CD14-positive monocyte (primary cell): Measurements from ENCODE around the gene SMG1. TPM values are rescaled to one million over a fixed set of nuclear protein-coding genes. Genes with fewer than 3 reads are reported as not detected.
A peak's percentile ranks its signal among the peaks of the same experiment; 100 is the strongest.

Experiments
- DNase-seq, 3 donors: peaks; one replicate each; pipeline ENCODE4 v3.0.0-alpha.2; 2011 to 2022
- H2AFZ ChIP-seq: 2 replicates; pipeline ENCODE4 v1.6.0; 2012; ENCODE audit warnings: mild to moderate bottlenecking, low read depth, low read length, inconsistent platforms; ENCODE audit not compliant: insufficient read depth, poor library complexity, severe bottlenecking
- H3K27ac ChIP-seq, 2 donors: 1 replicate in 1 of 2; 2 replicates in 1 of 2; pipeline ENCODE4 v1.5.1; 2012 to 2013; ENCODE audit warnings: low read length in 2 of 2, control low read depth in 1 of 2, inconsistent platforms in 1 of 2, low read depth in 1 of 2, mild to moderate bottlenecking in 1 of 2
- H3K27me3 ChIP-seq, 2 donors: one replicate each; pipeline versions ENCODE4 v1.6.0 to v1.6.1; 2011 to 2013; ENCODE audit warnings: low read length in 2 of 2; ENCODE audit not compliant: control insufficient read depth in 2 of 2, insufficient read depth in 2 of 2
- H3K36me3 ChIP-seq, 2 donors: replicated peaks in 1 of 2; 1 replicate in 1 of 2; 2 replicates in 1 of 2; pipeline versions ENCODE4 v1.5.1 to v1.6.1; 2012 to 2013; ENCODE audit warnings: low read length in 2 of 2, control low read depth in 1 of 2, inconsistent platforms in 1 of 2, mild to moderate bottlenecking in 1 of 2; ENCODE audit not compliant: insufficient read depth in 2 of 2, control insufficient read depth in 1 of 2
- H3K4me1 ChIP-seq, 2 donors: 1 replicate in 1 of 2; 2 replicates in 1 of 2; pipeline versions ENCODE4 v1.5.1 to v1.6.1; 2012 to 2013; ENCODE audit warnings: low read length in 2 of 2, control low read depth in 1 of 2, inconsistent platforms in 1 of 2, mild to moderate bottlenecking in 1 of 2, moderate library complexity in 1 of 2; ENCODE audit not compliant: insufficient read depth in 2 of 2, control insufficient read depth in 1 of 2
- H3K4me2 ChIP-seq: replicated peaks from 2 replicates; pipeline ENCODE3; 2012; ENCODE audit warnings: low read length, moderate library complexity, mild to moderate bottlenecking; ENCODE audit not compliant: poor library complexity, severe bottlenecking; ENCODE audit errors: extremely low read depth
- H3K4me3 ChIP-seq, 3 experiments: fragments of 200-600 bp in 1 of 3; sonication (generic) in 1 of 3; replicated peaks in 1 of 3; 1 replicate in 2 of 3; 2 replicates in 1 of 3; pipeline ENCODE4 v1.5.1; 2011 to 2013; ENCODE audit warnings: low read length in 3 of 3, mild to moderate bottlenecking in 3 of 3, control low read depth in 2 of 3, low read depth in 2 of 3, inconsistent platforms in 1 of 3, moderate library complexity in 1 of 3
- H3K79me2 ChIP-seq: 2 replicates; pipeline ENCODE4 v1.6.0; 2012; ENCODE audit warnings: mild to moderate bottlenecking, control low read depth, inconsistent platforms, low read length, moderate library complexity; ENCODE audit not compliant: insufficient read depth
- H3K9ac ChIP-seq: 2 replicates; pipeline ENCODE4 v1.6.0; 2017; ENCODE audit warnings: low read length, mild to moderate bottlenecking; ENCODE audit not compliant: insufficient read depth, poor library complexity, severe bottlenecking
- H3K9me3 ChIP-seq, 2 donors: replicated peaks in 1 of 2; 1 replicate in 1 of 2; 2 replicates in 1 of 2; pipeline versions ENCODE4 v1.5.1 to v1.6.1; 2012 to 2013; ENCODE audit warnings: low read length in 2 of 2, control low read depth in 1 of 2; ENCODE audit not compliant: control insufficient read depth in 1 of 2, insufficient read depth in 1 of 2
- H4K20me1 ChIP-seq: 2 replicates; pipeline ENCODE4 v1.6.0; 2012; ENCODE audit warnings: mild to moderate bottlenecking, low read length, control low read depth, moderate library complexity; ENCODE audit not compliant: insufficient read depth
- H3K27ac Mint-ChIP-seq, 7 donors: one replicate each; pipeline ENCODE4 v1.8.0; 2020; ENCODE audit warnings: mild to moderate bottlenecking in 7 of 7, mixed read lengths in 7 of 7, moderate library complexity in 6 of 7, inconsistent platforms in 2 of 7
- H3K27me3 Mint-ChIP-seq, 3 donors: one replicate each; pipeline ENCODE4 v1.8.0; 2021 to 2022; ENCODE audit warnings: low read depth in 3 of 3, mild to moderate bottlenecking in 3 of 3, mixed read lengths in 3 of 3, moderate library complexity in 3 of 3, inconsistent platforms in 1 of 3
- H3K36me3 Mint-ChIP-seq, 2 donors: one replicate each; pipeline ENCODE4 v1.8.0; 2020; ENCODE audit warnings: mixed read lengths in 2 of 2, inconsistent platforms in 1 of 2, mild to moderate bottlenecking in 1 of 2
- H3K4me1 Mint-ChIP-seq: one replicate; pipeline ENCODE4 v1.8.0; 2020; ENCODE audit warnings: mild to moderate bottlenecking, mixed read lengths
- H3K4me3 Mint-ChIP-seq, 2 donors: one replicate each; pipeline ENCODE4 v1.8.0; 2020; ENCODE audit warnings: mild to moderate bottlenecking in 2 of 2, mixed read lengths in 2 of 2, moderate library complexity in 1 of 2
- H3K9me3 Mint-ChIP-seq, 7 donors: one replicate each; pipeline ENCODE4 v1.8.0; 2020 to 2022; ENCODE audit warnings: mixed read lengths in 7 of 7, mild to moderate bottlenecking in 6 of 7, moderate library complexity in 6 of 7, inconsistent platforms in 2 of 7
- CTCF ChIP-seq: fragments of 200-600 bp; IDR thresholded peaks from one replicate; pipeline ENCODE4 v1.8.0; 2022; ENCODE audit warnings: antibody characterized with exemption, mild to moderate bottlenecking
- WGBS: methylation state at CpG from one replicate; pipeline ENCODE4 v1.1.5; 2013; ENCODE audit warnings: missing lambda C conversion rate; ENCODE audit not compliant: insufficient coverage; 5-methylcytosine and 5-hydroxymethylcytosine counted together
- intact Hi-C, 2 donors: fragments of 100-400 bp; cut with micrococcal nuclease; formaldehyde crosslinking; loops; one replicate each; pipeline versions ENCODE4 v1.15.0 to v1.15.1; 2023
- polyA plus RNA-seq, 3 donors: library from polyadenylated mRNA; depleted of rRNA in 1 of 3; unstranded in 2 of 3; stranded (reverse) in 1 of 3; fragments of 300-500 nt in 2 of 3; fragments of >200 nt in 1 of 3; fragmentation: Illumina TruSeq in 2 of 3; gene quantifications; 1 replicate in 2 of 3; 2 replicates in 1 of 3; pipeline ENCODE4 v1.2.3, GENCODE V29; 2012 to 2021

Gene SMG1
- polyA plus RNA-seq, 3 donors = 2.4 to 31.8 (median 7.1) TPM

- peaks cover 2 to 8% (median 5%) of the 10 kb centered on the region in 3 donors for H3K27me3 Mint-ChIP-seq
These were observed 43.6 kb upstream of the SMG1 start for GRCh38 chr16:18969855-18970240.

GRCh38 chr16:18969050-18969854 is 43.0 kb upstream of the SMG1 start:
- no peaks in the 10 kb centered on the region for H3K36me3 Mint-ChIP-seq
- Histone ChIP-seq H4K20me1 (no peaks in the 10 kb centered on the region), H2AFZ (peak overlapping the region; percentile 41), H3K9me3 (no peaks in the 10 kb centered on the region), H3K27me3 (no peaks in the 10 kb centered on the region), H3K36me3 (no peaks in the 10 kb centered on the region), H3K9ac (no peak overlapping the region), H3K4me1 (peaks cover 0 to 5% of the 10 kb centered on the region in 2 donors), H3K4me2 (peak overlapping the region; percentile 63), H3K27ac (no peak overlapping the region), H3K79me2 (no peaks in the 10 kb centered on the region), H3K4me3 (peak overlapping the region in 1 of 3 experiments; percentile 53)
- intact Hi-C loops = no loop called here
- 10% methylated on average over 8 of the region's 18 CpGs for WGBS
- H3K9me3 Mint-ChIP-seq = no peaks in the 10 kb centered on the region
- peaks cover 2 to 7% (median 5%) of the 10 kb centered on the region in 3 donors for H3K27me3 Mint-ChIP-seq
- DNase-seq = peak; percentile 44 to 64 (median 64)
- H3K4me3 Mint-ChIP-seq = peak overlapping the region; percentile 25 to 54
- H3K27ac Mint-ChIP-seq = no peak overlapping the region
- peaks cover 3% of the 10 kb centered on the region for H3K4me1 Mint-ChIP-seq
- peak; percentile 97 for TF ChIP-seq CTCF

More at GRCh38 chr16:18969855-18970240, 43.6 kb upstream of the SMG1 start:
- no peak for TF ChIP-seq CTCF
- Histone ChIP-seq H3K36me3 (no peaks in the 10 kb centered on the region), H3K4me1 (peaks cover 0 to 5% of the 10 kb centered on the region in 2 donors), H3K9ac (no peak overlapping the region), H3K9me3 (no peaks in the 10 kb centered on the region), H3K27ac (no peak overlapping the region), H2AFZ (no peak overlapping the region), H3K79me2 (no peaks in the 10 kb centered on the region), H3K27me3 (no peaks in the 10 kb centered on the region), H3K4me3 (no peak overlapping the region), H3K4me2 (no peak overlapping the region), H4K20me1 (no peaks in the 10 kb centered on the region)
- H3K4me3 Mint-ChIP-seq = no peak overlapping the region
- no peak for DNase-seq
- H3K27ac Mint-ChIP-seq = no peak overlapping the region
- intact Hi-C loops = loop anchor here in 1 of 2 donors (10.0 kb wide), 1 partner anchor 105 kb away; no protein-coding TSS in a partner anchor
- no CpG with 5 or more reads among the region's 4 CpGs for WGBS
- no peaks in the 10 kb centered on the region for H3K36me3 Mint-ChIP-seq
- peaks cover 3% of the 10 kb centered on the region for H3K4me1 Mint-ChIP-seq
- H3K9me3 Mint-ChIP-seq = no peaks in the 10 kb centered on the region
